Gastroesophageal sphincter (tissue), 4 donors: ENCODE results near the gene ADGRG1. TPM values are rescaled to one million over a fixed set of nuclear protein-coding genes. Genes with fewer than 3 reads are reported as not detected.

Experiments used
- ATAC-seq: fragments of 150-250 bp; one replicate; pipeline ENCODE4 v1.9.1; 2016; ENCODE audit warnings: mild to moderate bottlenecking, moderate library complexity
- H3K27ac ChIP-seq, 4 donors: fragments of 200-600 bp; sonication (generic) in 3 of 4; 1 replicate in 3 of 4; 2 replicates in 1 of 4; pipeline ENCODE4 v1.5.1; 2016 to 2019
- H3K27me3 ChIP-seq: fragments of 200-600 bp; sonication (generic); one replicate; pipeline ENCODE4 v1.5.1; 2019
- H3K36me3 ChIP-seq, 2 donors: fragments of 200-600 bp; sonication (generic); one replicate each; pipeline ENCODE4 v1.5.1; 2019; ENCODE audit warnings: control low read depth in 1 of 2
- H3K4me1 ChIP-seq, 3 donors: fragments of 200-600 bp; sonication (generic); 1 replicate in 2 of 3; 2 replicates in 1 of 3; pipeline ENCODE4 v1.5.1; 2016 to 2019; ENCODE audit warnings: control low read depth in 2 of 3
- H3K4me3 ChIP-seq, 2 donors: fragments of 200-600 bp; sonication (generic); one replicate each; pipeline ENCODE4 v1.5.1; 2019; ENCODE audit warnings: mild to moderate bottlenecking in 1 of 2, moderate library complexity in 1 of 2
- H3K9me3 ChIP-seq, 3 donors: fragments of 200-600 bp; sonication (generic); one replicate each; pipeline ENCODE4 v1.5.1; 2017 to 2019; ENCODE audit warnings: control low read depth in 2 of 3
- CTCF ChIP-seq, 4 experiments: fragments of 200-600 bp in 2 of 4; fragments of 450-650 bp in 2 of 4; sonication (generic) in 1 of 4; IDR thresholded peaks; one replicate each; pipeline ENCODE4 v1.5.1; 2017 to 2019; ENCODE audit warnings: antibody characterized with exemption in 4 of 4, mild to moderate bottlenecking in 2 of 4, moderate library complexity in 2 of 4
- EP300 ChIP-seq: sonication (generic); formaldehyde crosslinking; IDR thresholded peaks from one replicate; pipeline ENCODE4 v1.6.1; 2017; ENCODE audit warnings: antibody characterized with exemption, mild to moderate bottlenecking
- POLR2A ChIP-seq, 2 donors: fragments of 450-650 bp; IDR thresholded peaks; one replicate each; pipeline ENCODE4 v1.6.1; 2017; ENCODE audit warnings: antibody characterized with exemption in 2 of 2, mild to moderate bottlenecking in 2 of 2, moderate library complexity in 1 of 2
- POLR2AphosphoS5 ChIP-seq: sonication (generic); formaldehyde crosslinking; IDR thresholded peaks from one replicate; pipeline ENCODE4 v1.6.1; 2017; ENCODE audit warnings: antibody characterized with exemption
- WGBS, 2 donors: methylation state at CpG; one replicate each; pipeline ENCODE4 v1.1.5; 2018; ENCODE audit warnings: low coverage in 1 of 2; 5-methylcytosine and 5-hydroxymethylcytosine counted together
- total RNA-seq, 4 donors: library from RNA; depleted of rRNA; stranded (reverse); fragments of >200 nt; gene quantifications; one replicate each; pipeline ENCODE4 v1.1.0, GENCODE V29; 2016

ADGRG1 gene
- total RNA-seq, 4 donors from 2014 or later: 7.0 to 20.1 (median 12.6) TPM

GRCh38 chr16:57627184-57627871 is 1.1 kb upstream of the ADGRG1 start:
- Histone ChIP-seq H3K27ac (peak overlapping the region in 3 of 4 donors; percentile 58 to 75 (median 62)), H3K27me3 (peaks cover 46% of the 10 kb centered on the region), H3K9me3 (no peaks in the 10 kb centered on the region), H3K4me1 (peaks cover 0 to 48% (median 11%) of the 10 kb centered on the region in 3 donors), H3K36me3 (no peaks in the 10 kb centered on the region), H3K4me3 (no peak overlapping the region)
- 75 to 83% methylated on average over 1 to 7 of the region's 15 CpGs for WGBS, 2 donors
- no peak for TF ChIP-seq EP300
- no peak for TF ChIP-seq POLR2AphosphoS5
- no peak for TF ChIP-seq CTCF (IDR thresholded peaks at IDR 0.05)
- TF ChIP-seq POLR2A (IDR thresholded peaks at IDR 0.05): no peak
- ATAC-seq: no peak

- H3K36me3 ChIP-seq: no peaks in the 10 kb centered on the region
- TF ChIP-seq EP300: no peak
- no peak for TF ChIP-seq POLR2A (IDR thresholded peaks at IDR 0.05)
- TF ChIP-seq POLR2AphosphoS5: no peak
- no peak for TF ChIP-seq CTCF (IDR thresholded peaks at IDR 0.05)
- H3K27me3 ChIP-seq: peaks cover 52% of the 10 kb centered on the region
- 53 to 63% methylated on average over 5 to 7 of the region's 7 CpGs for WGBS, 2 donors
- H3K4me3 ChIP-seq: peak overlapping the region in 1 of 2 donors; percentile 44
- H3K4me1 ChIP-seq: peaks cover 0 to 39% (median 11%) of the 10 kb centered on the region in 3 donors
- H3K27ac ChIP-seq: peak overlapping the region in 3 of 4 donors; percentile 39 to 75 (median 62)
- H3K9me3 ChIP-seq: no peaks in the 10 kb centered on the region
- no peak for ATAC-seq
Observed at GRCh38 chr16:57628783-57629293, 408 bp downstream of the ADGRG1 start.

- H3K27ac ChIP-seq: peak overlapping the region in 3 of 4 donors; percentile 39 to 75 (median 62)
- H3K4me1 ChIP-seq: peaks cover 0 to 39% (median 11%) of the 10 kb centered on the region in 3 donors
- H3K36me3 ChIP-seq: no peaks in the 10 kb centered on the region
- H3K9me3 ChIP-seq: no peaks in the 10 kb centered on the region
- peak overlapping the region in 1 of 2 donors; percentile 44 for H3K4me3 ChIP-seq
- peaks cover 60% of the 10 kb centered on the region for H3K27me3 ChIP-seq
- WGBS, 2 donors: 85% methylated on average over 5 of the region's 22 CpGs; no CpG with 5 or more reads in 1 of the 2 donors
- ATAC-seq: no peak
- TF ChIP-seq EP300: no peak
- TF ChIP-seq CTCF (IDR thresholded peaks at IDR 0.05): no peak
- TF ChIP-seq POLR2A (IDR thresholded peaks at IDR 0.05): no peak
- TF ChIP-seq POLR2AphosphoS5: no peak
Observed at GRCh38 chr16:57629516-57630406, 1.3 kb downstream of the ADGRG1 start.

- 65 to 83% methylated on average over 2 of the region's 10 CpGs for WGBS, 2 donors
- H3K27ac ChIP-seq: peak overlapping the region in 3 of 4 donors; percentile 39 to 75 (median 62)
- no peaks in the 10 kb centered on the region for H3K9me3 ChIP-seq
- TF ChIP-seq CTCF (IDR thresholded peaks at IDR 0.05) (no peak), POLR2A (IDR thresholded peaks at IDR 0.05) (no peak), EP300 (no peak), POLR2AphosphoS5 (no peak)
- no peak for ATAC-seq
- peak overlapping the region in 1 of 2 donors; percentile 44 for H3K4me3 ChIP-seq
- peaks cover 0 to 40% (median 11%) of the 10 kb centered on the region in 3 donors for H3K4me1 ChIP-seq
- no peaks in the 10 kb centered on the region for H3K36me3 ChIP-seq
- H3K27me3 ChIP-seq: peaks cover 67% of the 10 kb centered on the region
Observed at GRCh38 chr16:57630407-57630797, 2.0 kb downstream of the ADGRG1 start.
